ENCODE results near the gene UGT2A3.
A peak's percentile ranks its signal among the peaks of the same experiment; 100 is the strongest.

UGT2A3 gene

DNA sequence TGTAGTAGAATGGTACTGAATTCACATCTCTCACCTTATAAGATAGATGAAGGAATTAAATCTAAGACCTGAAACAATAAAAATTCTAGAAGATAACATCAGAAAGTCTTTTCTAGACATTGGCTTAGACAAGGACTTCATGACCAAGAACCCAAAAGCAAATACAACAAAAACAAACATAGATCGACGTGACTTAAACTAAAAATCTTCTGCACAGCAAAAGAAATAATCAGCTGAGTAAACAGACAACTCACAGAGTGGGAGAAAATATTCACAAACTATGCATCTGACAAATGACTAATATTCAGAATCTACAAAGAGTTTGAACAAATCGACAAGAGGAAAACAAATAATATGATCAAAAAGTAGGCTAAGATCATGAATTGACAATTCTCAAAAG is 38.8 kb downstream of the UGT2A3 start:
- Histone ChIP-seq H3K4me3 (ENCODE audit: low read depth, low read length) (no peak overlapping the region), H3K9ac (ENCODE audit: low read depth, low read length) (no peak overlapping the region), H3K27ac (ENCODE audit: low read depth, low read length) (no peak overlapping the region), H3K36me3 (ENCODE audit: control insufficient read depth, insufficient read depth, low read length) (no peaks in the 10 kb centered on the region), H3K27me3 (ENCODE audit: control insufficient read depth, insufficient read depth, low read length) (no peaks in the 10 kb centered on the region), H3K9me3 (ENCODE audit: control insufficient read depth, insufficient read depth, low read length) (no peaks in the 10 kb centered on the region), H3K4me1 (ENCODE audit: control insufficient read depth, insufficient read depth, low read length) (0 out of 2 replicates have a peak, but pooled peaks cover 2% of the 10 kb centered on the region)

DNA sequence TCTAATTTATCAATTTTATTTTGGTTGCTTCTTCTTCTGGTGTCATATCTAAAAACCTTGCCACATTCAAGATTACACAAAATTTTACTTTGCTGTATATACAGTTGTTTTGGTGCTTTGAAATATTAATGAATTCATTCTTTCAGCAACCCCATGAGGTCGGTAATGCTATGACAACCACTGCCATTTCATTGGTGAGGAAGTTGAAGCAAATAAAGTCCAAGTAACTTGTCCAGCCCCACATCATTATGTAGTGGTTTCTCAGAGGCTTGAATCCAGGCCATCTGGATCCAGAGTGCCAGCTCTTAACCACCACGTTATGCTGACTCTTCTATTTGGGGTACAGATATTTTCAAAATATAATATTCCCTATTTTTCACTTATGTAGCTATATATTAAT is 42.2 kb downstream of the UGT2A3 start:
- H3K4me3 ChIP-seq (ENCODE audit: low read depth, low read length), result no peak overlapping the region
- H3K9ac ChIP-seq (ENCODE audit: low read depth, low read length), result no peak overlapping the region
- no peaks in the 10 kb centered on the region for H3K9me3 ChIP-seq (ENCODE audit: control insufficient read depth, insufficient read depth, low read length)
- H3K27ac ChIP-seq (ENCODE audit: low read depth, low read length), result no peak overlapping the region
- no peaks in the 10 kb centered on the region for H3K36me3 ChIP-seq (ENCODE audit: control insufficient read depth, insufficient read depth, low read length)
- peaks cover 31% of the 10 kb centered on the region for H3K4me1 ChIP-seq (ENCODE audit: control insufficient read depth, insufficient read depth, low read length)
- H3K27me3 ChIP-seq (ENCODE audit: control insufficient read depth, insufficient read depth, low read length), result no peaks in the 10 kb centered on the region

DNA sequence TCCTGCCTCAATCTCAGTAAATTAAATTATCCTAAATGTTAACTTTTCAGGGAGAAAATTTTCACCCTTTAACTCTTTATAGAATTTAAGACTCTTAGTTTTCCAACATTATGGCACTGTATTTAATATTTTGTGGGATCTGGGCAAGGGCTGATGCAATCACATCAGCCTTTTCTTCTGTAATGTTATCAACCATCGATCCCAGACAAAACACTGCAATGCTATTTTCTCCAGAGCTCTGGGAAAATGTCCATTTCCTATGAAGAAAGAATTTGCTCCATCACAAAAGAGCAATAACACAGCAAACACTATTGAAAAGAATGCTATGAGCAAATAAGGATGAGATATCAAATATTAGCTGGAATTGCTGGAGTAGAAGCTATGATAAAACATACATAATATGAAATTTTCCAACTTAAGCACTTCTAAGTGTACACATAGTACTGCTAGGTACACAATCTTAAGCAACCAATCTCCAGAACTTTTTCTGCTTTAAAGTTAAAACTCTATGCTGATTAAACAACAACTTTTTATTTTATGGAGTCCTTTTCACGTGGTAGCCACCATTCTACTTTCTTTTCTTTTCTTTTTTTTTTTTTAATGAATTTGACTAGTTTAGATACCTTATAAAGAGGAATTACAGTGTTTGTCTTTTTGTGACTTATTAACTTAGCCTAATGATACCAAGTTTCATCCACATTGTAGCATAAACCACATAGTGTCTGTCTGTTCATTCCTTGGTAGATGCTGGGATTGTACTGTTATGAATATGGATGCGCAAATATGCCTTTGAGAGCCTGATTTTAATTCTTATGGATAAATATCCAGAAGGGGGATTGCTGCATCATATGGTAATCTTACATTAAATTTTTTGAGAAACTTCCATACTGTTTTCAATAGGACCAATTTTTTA is 43.6 kb downstream of the UGT2A3 start:
- Histone ChIP-seq H3K9me3 (ENCODE audit: control insufficient read depth, insufficient read depth, low read length) (no peaks in the 10 kb centered on the region), H3K36me3 (ENCODE audit: control insufficient read depth, insufficient read depth, low read length) (no peaks in the 10 kb centered on the region), H3K4me1 (ENCODE audit: control insufficient read depth, insufficient read depth, low read length) (peaks cover 35% of the 10 kb centered on the region), H3K27me3 (ENCODE audit: control insufficient read depth, insufficient read depth, low read length) (no peaks in the 10 kb centered on the region), H3K9ac (ENCODE audit: low read depth, low read length) (no peak overlapping the region), H3K27ac (ENCODE audit: low read depth, low read length) (no peak overlapping the region), H3K4me3 (ENCODE audit: low read depth, low read length) (no peak overlapping the region)

DNA sequence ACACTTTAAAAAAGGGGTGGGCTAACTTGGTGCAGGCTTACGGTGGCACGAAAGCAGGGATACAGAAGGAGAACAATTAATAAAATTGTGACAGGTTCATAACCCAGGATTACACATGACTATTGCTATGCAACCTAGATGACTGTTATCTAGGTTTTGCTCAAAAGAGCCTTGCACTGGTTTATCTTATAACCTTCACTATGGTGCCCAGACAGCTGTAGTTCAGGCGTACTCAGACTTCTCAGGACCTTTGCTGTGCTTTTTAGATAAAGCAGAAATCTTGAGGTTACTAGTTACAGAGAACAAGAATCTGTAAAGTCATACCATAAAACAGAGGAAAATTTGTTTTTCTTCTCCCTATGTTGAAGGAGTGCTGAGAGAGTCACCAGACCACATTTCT is 44.4 kb downstream of the UGT2A3 start:
- H3K4me3 ChIP-seq (ENCODE audit: low read depth, low read length), result no peak overlapping the region
- no peaks in the 10 kb centered on the region for H3K36me3 ChIP-seq (ENCODE audit: control insufficient read depth, insufficient read depth, low read length)
- peak overlapping the region; percentile 97 for H3K27ac ChIP-seq (ENCODE audit: low read depth, low read length)
- H3K9ac ChIP-seq (ENCODE audit: low read depth, low read length), result no peak overlapping the region
- H3K27me3 ChIP-seq (ENCODE audit: control insufficient read depth, insufficient read depth, low read length), result no peaks in the 10 kb centered on the region
- peaks cover 35% of the 10 kb centered on the region for H3K4me1 ChIP-seq (ENCODE audit: control insufficient read depth, insufficient read depth, low read length)
- no peaks in the 10 kb centered on the region for H3K9me3 ChIP-seq (ENCODE audit: control insufficient read depth, insufficient read depth, low read length)

DNA sequence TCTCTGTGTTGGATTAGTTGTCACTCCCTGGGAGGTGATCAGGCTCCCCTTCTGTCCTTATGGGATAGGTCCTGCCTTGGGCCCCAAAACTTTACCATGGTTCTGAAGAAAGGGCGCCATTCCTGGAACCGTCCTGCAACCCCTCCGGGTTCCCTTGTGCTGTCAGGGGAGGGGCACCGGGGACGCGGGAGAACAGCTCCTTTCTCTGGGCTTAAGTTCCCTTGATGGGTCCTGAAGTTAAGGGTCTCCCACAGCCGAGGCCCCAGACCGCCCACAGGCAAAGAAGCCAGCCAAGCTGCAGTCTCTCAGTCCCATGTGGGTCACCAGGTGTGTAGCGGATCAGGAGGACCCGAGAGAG is 44.8 kb downstream of the UGT2A3 start:
- Histone ChIP-seq H3K27ac (ENCODE audit: low read depth, low read length) (peak overlapping the region; percentile 97), H3K9ac (ENCODE audit: low read depth, low read length) (peak overlapping the region; percentile 59), H3K36me3 (ENCODE audit: control insufficient read depth, insufficient read depth, low read length) (no peaks in the 10 kb centered on the region), H3K9me3 (ENCODE audit: control insufficient read depth, insufficient read depth, low read length) (no peaks in the 10 kb centered on the region), H3K4me3 (ENCODE audit: low read depth, low read length) (peak overlapping the region; percentile 50), H3K4me1 (ENCODE audit: control insufficient read depth, insufficient read depth, low read length) (peaks cover 35% of the 10 kb centered on the region), H3K27me3 (ENCODE audit: control insufficient read depth, insufficient read depth, low read length) (no peaks in the 10 kb centered on the region)

DNA sequence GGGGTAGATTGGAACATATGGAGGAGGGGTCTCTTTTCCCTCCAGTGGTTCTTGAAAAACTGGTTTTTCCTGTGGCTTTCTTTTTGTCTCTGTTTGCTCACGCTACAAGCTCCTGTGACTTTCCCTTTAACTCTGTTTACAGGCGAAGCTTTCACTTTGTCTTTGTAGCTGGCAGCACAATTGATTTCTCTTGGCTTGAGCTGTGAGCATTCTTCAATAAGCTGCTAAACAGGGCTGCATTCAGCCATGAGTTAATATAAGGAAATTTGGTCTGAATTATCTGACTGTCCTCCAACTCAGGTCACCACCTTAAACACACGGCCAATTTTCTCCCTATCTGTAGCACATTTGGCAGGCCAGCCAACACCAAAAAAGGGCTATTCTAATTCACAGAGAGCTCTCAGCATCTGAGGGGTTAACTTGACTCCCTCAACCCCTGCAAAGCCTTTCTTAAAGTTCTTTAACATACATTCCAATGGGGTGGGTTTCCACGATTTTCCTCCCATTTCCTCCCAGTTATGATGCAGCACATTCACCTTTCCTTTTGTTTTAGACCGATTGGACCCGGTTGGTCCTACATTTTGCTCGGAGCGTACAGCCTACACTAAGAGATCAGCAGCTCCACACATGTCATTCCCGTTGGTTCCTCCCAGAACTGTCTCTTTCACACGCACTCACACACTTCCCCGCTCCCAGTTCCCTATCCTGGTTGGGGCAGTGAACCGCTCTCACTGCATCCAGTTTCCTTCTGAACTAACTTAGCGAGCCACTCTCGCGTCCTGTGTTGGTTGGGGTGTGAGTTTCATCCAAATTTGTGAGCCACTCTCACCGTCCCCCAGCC is 45.4 kb downstream of the UGT2A3 start:
- Histone ChIP-seq H3K9me3 (ENCODE audit: control insufficient read depth, insufficient read depth, low read length) (no peaks in the 10 kb centered on the region), H3K27ac (ENCODE audit: low read depth, low read length) (peak overlapping the region; percentile 97), H3K27me3 (ENCODE audit: control insufficient read depth, insufficient read depth, low read length) (no peaks in the 10 kb centered on the region), H3K9ac (ENCODE audit: low read depth, low read length) (peak overlapping the region; percentile 59), H3K36me3 (ENCODE audit: control insufficient read depth, insufficient read depth, low read length) (no peaks in the 10 kb centered on the region), H3K4me3 (ENCODE audit: low read depth, low read length) (peak overlapping the region; percentile 50), H3K4me1 (ENCODE audit: control insufficient read depth, insufficient read depth, low read length) (peaks cover 35% of the 10 kb centered on the region)

DNA sequence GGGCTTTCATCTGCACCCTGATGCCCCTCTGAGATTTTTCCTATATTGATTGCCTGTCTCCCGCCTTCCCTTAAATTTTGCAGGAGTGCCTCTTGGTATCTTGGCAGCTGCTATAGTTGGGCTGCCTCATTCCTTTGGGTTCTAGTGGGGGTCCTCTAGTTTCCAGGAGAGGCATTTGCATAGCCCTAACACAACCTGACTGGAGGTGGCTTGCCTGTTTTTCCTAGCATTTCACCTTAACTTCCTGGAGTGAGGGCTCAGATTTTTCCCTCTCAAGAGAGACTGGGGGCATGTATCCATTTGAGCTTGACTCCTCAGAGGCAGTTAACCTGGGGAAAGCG is 46.0 kb downstream of the UGT2A3 start:
- Histone ChIP-seq H3K4me3 (ENCODE audit: low read depth, low read length) (peak overlapping the region; percentile 50; the same call in 1 of the 2 replicates), H3K36me3 (ENCODE audit: control insufficient read depth, insufficient read depth, low read length) (no peaks in the 10 kb centered on the region), H3K9ac (ENCODE audit: low read depth, low read length) (peak overlapping the region; percentile 59), H3K27ac (ENCODE audit: low read depth, low read length) (peak overlapping the region; percentile 97), H3K27me3 (ENCODE audit: control insufficient read depth, insufficient read depth, low read length) (no peaks in the 10 kb centered on the region), H3K4me1 (ENCODE audit: control insufficient read depth, insufficient read depth, low read length) (peaks cover 35% of the 10 kb centered on the region), H3K9me3 (ENCODE audit: control insufficient read depth, insufficient read depth, low read length) (no peaks in the 10 kb centered on the region)

DNA sequence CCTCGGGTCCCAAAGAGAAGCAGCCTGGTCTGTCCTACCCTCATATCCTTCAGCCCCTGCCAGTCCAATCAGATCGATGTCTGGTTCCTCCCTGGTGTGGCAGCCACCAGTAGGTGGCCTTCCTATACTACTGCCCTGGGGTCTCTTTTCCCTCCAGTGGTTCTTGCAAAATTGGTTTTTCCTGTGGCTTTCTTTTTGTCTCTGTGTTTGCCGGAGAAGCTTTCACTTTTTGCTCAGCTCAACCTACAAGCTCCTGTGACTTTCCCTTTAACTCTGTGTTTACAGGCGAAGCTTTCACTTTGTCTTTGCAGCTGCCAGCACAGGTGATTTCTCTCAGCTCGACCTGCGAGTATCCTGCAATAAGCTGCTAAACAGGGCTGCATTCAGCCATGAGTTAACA is 46.8 kb downstream of the UGT2A3 start:
- Histone ChIP-seq H3K9me3 (ENCODE audit: control insufficient read depth, insufficient read depth, low read length) (no peaks in the 10 kb centered on the region), H3K27ac (ENCODE audit: low read depth, low read length) (peak overlapping the region; percentile 97), H3K4me1 (ENCODE audit: control insufficient read depth, insufficient read depth, low read length) (peaks cover 35% of the 10 kb centered on the region), H3K36me3 (ENCODE audit: control insufficient read depth, insufficient read depth, low read length) (no peaks in the 10 kb centered on the region), H3K9ac (ENCODE audit: low read depth, low read length) (peak overlapping the region; percentile 59; the same call in 1 of the 2 replicates), H3K27me3 (ENCODE audit: control insufficient read depth, insufficient read depth, low read length) (no peaks in the 10 kb centered on the region), H3K4me3 (ENCODE audit: low read depth, low read length) (no peak overlapping the region)

DNA sequence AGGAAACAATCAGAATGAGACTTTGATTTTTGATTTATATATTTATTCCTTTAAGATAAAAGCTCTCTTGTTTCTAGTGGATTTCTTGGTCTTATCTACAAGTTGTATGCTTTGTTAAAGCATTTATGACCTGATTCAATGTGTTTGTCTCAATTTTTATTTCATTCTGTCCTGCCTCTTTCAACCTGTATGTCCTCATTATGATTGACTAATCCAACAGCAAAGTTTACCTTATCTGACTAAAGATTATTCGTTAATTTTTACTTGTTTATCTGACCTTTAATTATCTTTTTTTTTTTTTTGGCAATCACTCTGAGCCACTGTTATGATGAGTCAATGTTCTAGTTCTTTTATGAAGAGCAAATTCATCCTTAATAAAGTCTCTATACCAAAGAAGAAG is 54.9 kb downstream of the UGT2A3 start:
- H3K9me3 ChIP-seq (ENCODE audit: control insufficient read depth, insufficient read depth, low read length), result no peaks in the 10 kb centered on the region
- no peak overlapping the region for H3K27ac ChIP-seq (ENCODE audit: low read depth, low read length)
- no peaks in the 10 kb centered on the region for H3K27me3 ChIP-seq (ENCODE audit: control insufficient read depth, insufficient read depth, low read length)
- H3K36me3 ChIP-seq (ENCODE audit: control insufficient read depth, insufficient read depth, low read length), result no peaks in the 10 kb centered on the region
- no peak overlapping the region for H3K4me3 ChIP-seq (ENCODE audit: low read depth, low read length)
- no peak overlapping the region for H3K9ac ChIP-seq (ENCODE audit: low read depth, low read length)
- H3K4me1 ChIP-seq (ENCODE audit: control insufficient read depth, insufficient read depth, low read length), result no peaks in the 10 kb centered on the region

DNA sequence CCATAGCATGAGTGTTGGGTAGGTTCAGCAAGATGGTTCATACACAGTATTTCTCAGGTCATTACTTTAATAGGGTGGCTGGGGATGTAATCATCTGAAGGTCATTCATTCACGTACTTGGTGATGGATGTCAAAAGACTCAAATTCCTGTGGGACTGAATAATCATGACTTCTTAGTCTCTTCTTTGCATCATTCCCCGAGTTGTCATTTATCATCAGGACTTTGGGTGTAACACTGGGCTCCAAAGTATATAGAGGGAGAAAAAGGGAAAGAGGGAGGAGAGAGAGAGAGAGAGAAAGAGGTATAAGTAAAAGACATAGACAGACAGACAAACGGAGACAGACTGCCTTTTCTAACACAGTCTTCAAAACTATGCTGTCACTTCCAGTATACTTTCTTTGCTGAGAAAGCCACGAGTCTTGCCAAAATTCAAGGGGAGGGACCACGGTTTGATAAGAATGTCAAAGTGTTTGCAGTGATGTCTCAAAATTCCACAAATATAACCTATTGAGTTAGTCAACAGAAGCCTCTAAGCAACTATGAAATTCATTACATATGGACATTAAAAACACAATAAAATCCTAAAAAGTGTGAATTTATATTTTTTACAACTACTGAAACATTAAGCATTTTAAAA is 55.9 kb downstream of the UGT2A3 start:
- Histone ChIP-seq H3K27me3 (ENCODE audit: control insufficient read depth, insufficient read depth, low read length) (no peaks in the 10 kb centered on the region), H3K4me3 (ENCODE audit: low read depth, low read length) (no peak overlapping the region), H3K36me3 (ENCODE audit: control insufficient read depth, insufficient read depth, low read length) (no peaks in the 10 kb centered on the region), H3K4me1 (ENCODE audit: control insufficient read depth, insufficient read depth, low read length) (no peaks in the 10 kb centered on the region), H3K9me3 (ENCODE audit: control insufficient read depth, insufficient read depth, low read length) (no peaks in the 10 kb centered on the region), H3K9ac (ENCODE audit: low read depth, low read length) (no peak overlapping the region), H3K27ac (ENCODE audit: low read depth, low read length) (no peak overlapping the region)

DNA sequence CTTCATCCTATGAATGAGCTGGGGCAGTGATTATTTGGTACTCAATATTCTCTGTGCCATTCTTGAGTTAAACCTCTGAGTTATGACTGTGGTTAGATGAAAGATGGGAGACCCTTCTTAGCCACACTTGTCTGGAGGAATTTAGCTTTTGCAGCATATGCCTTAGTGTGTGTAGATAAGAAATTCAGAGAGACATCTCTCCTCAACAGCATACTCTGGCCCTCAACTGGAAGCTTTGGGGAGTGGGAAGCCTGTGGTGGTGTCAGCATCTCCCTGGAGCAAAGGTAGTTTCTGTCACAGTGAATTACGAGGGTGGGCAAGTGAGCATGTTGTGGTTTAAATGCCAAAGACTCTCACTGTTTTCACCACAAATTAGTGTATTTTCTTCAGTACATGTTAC is 58.7 kb downstream of the UGT2A3 start:
- H3K4me1 ChIP-seq (ENCODE audit: control insufficient read depth, insufficient read depth, low read length), result no peaks in the 10 kb centered on the region
- no peak overlapping the region for H3K4me3 ChIP-seq (ENCODE audit: low read depth, low read length)
- no peak overlapping the region for H3K9ac ChIP-seq (ENCODE audit: low read depth, low read length)
- no peaks in the 10 kb centered on the region for H3K9me3 ChIP-seq (ENCODE audit: control insufficient read depth, insufficient read depth, low read length)
- no peaks in the 10 kb centered on the region for H3K27me3 ChIP-seq (ENCODE audit: control insufficient read depth, insufficient read depth, low read length)
- no peaks in the 10 kb centered on the region for H3K36me3 ChIP-seq (ENCODE audit: control insufficient read depth, insufficient read depth, low read length)
- H3K27ac ChIP-seq (ENCODE audit: low read depth, low read length), result no peak overlapping the region

Measured in HUES48 (cell line).